ENCODE data around the gene DUSP9. TPM values are rescaled to one million over a fixed set of nuclear protein-coding genes. Genes with fewer than 3 reads are reported as not detected.

Gene DUSP9
- total RNA-seq, 6 experiments from 2014 or later = 0.33 to 3.9 (median 0.69) TPM

- H3K4me1 ChIP-seq = peaks cover 0 to 4% (median 0%) of the 10 kb centered on the region in 4 donors
- H3K4me3 ChIP-seq = no peak overlapping the region
- intact Hi-C loops (cut with DNase I) = no loop called here
- H3K27me3 ChIP-seq = peaks cover 0 to 8% of the 10 kb centered on the region in 2 donors
- ATAC-seq (no peak), DNase-seq (peak in 2 of 3 donors; percentile 16 to 35)
- 20% methylated on average over 3 of the region's 85 CpGs for WGBS (ENCODE audit: insufficient coverage, low coverage, low lambda C conversion rate, missing lambda C conversion rate)
- no peak overlapping the region for H3K27ac ChIP-seq
- TF ChIP-seq CTCF (IDR thresholded peaks at IDR 0.05) (no peak), POLR2A (IDR thresholded peaks at IDR 0.05) (no peak)
- H3K9me3 ChIP-seq = no peaks in the 10 kb centered on the region
- H3K36me3 ChIP-seq = no peaks in the 10 kb centered on the region
Measured at GRCh38 chrX:153647461-153648357, 706 bp downstream of the DUSP9 start.

GRCh38 chrX:153648358-153649177 lies 1.6 kb downstream of the DUSP9 start:
- no peak for TF ChIP-seq CTCF (IDR thresholded peaks at IDR 0.05)
- no peak for TF ChIP-seq POLR2A (IDR thresholded peaks at IDR 0.05)
- Histone ChIP-seq H3K36me3 (no peaks in the 10 kb centered on the region), H3K9me3 (no peaks in the 10 kb centered on the region), H3K27ac (no peak overlapping the region), H3K4me3 (no peak overlapping the region), H3K27me3 (peaks cover 0 to 8% of the 10 kb centered on the region in 2 donors), H3K4me1 (peaks cover 0 to 2% (median 0%) of the 10 kb centered on the region in 4 donors)
- intact Hi-C loops (cut with DNase I) = no loop called here
- no peak for DNase-seq
- 61% methylated on average over 5 of the region's 17 CpGs for WGBS (ENCODE audit: insufficient coverage, low coverage, low lambda C conversion rate, missing lambda C conversion rate)
- no peak for ATAC-seq

DNA sequence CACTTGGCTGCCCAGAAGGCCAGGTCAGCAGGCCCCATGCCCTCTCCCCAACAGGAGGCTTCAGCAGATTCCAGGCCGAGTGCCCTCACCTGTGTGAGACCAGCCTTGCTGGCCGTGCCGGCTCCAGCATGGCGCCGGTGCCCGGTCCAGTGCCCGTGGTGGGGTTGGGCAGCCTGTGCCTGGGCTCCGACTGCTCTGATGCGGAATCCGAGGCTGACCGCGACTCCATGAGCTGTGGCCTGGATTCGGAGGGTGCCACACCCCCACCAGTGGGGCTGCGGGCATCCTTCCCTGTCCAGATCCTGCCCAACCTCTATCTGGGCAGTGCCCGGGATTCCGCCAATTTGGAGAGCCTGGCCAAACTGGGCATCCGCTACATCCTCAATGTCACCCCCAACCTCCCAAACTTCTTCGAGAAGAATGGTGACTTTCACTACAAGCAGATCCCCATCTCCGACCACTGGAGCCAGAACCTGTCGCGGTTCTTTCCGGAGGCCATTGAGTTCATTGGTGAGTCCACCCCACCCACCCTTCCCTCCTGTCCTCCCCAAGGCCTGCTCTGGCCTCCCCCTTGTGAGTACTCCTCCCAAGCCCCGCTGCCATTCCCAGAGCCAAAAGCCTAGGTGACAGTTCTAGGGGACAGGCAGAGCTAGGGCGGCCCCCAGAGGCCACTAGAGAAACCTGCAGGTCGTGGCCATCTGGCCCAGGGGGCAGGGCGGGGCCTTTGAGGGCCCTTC lies 2.3 kb downstream of the DUSP9 start:
- H3K9me3 ChIP-seq = no peaks in the 10 kb centered on the region
- no peaks in the 10 kb centered on the region for H3K36me3 ChIP-seq
- 57% methylated on average over 6 of the region's 26 CpGs for WGBS (ENCODE audit: insufficient coverage, low coverage, low lambda C conversion rate, missing lambda C conversion rate)
- DNase-seq = peak; percentile 46 to 54 (median 51)
- H3K4me3 ChIP-seq = no peak overlapping the region
- ATAC-seq = peak; percentile 73 to 84 (median 78)
- H3K27me3 ChIP-seq = peaks cover 0 to 8% of the 10 kb centered on the region in 2 donors
- no peaks in the 10 kb centered on the region for H3K4me1 ChIP-seq
- no peak overlapping the region for H3K27ac ChIP-seq
- intact Hi-C loops (cut with DNase I) = no loop called here
- TF ChIP-seq CTCF (IDR thresholded peaks at IDR 0.05) (peak; percentile 47 to 58 (median 50)), POLR2A (IDR thresholded peaks at IDR 0.05) (no peak)

All from right lobe of liver (tissue), 6 donors.